Activated naive CD4-positive, alpha-beta T cell treated with anti-CD3 and anti-CD28 coated beads, Interleukin-2, amount 10 ng/mL, durations not matched to agents 7 days and 5 days (primary cell): ENCODE results near the gene NEO1.
"Not testable (repeated sequence)": the region's sequence is repeated elsewhere in the genome, so short reads cannot be mapped to it uniquely, and the experiment has no call there.

Source experiments
- CTCF ChIA-PET: fragments of 350-600 bp; sonication (Branson Sonifier 250); formaldehyde crosslinking; loops from one replicate; lab custom pipeline; 2021; ENCODE audit warnings: antibody characterized with exemption; lab: Charles Lee
- DNase-seq: peaks from one replicate; pipeline ENCODE4 v3.0.0-alpha.2; 2020
- H3K27ac Mint-ChIP-seq: one replicate; pipeline ENCODE4 v1.8.0; 2021; ENCODE audit warnings: mild to moderate bottlenecking, moderate library complexity, mixed read lengths
- H3K27me3 Mint-ChIP-seq: one replicate; pipeline ENCODE4 v1.8.0; 2021; ENCODE audit warnings: mild to moderate bottlenecking, mixed read lengths
- H3K36me3 Mint-ChIP-seq: one replicate; pipeline ENCODE4 v1.8.0; 2021; ENCODE audit warnings: mixed read lengths
- H3K4me1 Mint-ChIP-seq: one replicate; pipeline ENCODE4 v1.8.0; 2021; ENCODE audit warnings: mixed read lengths
- H3K4me3 Mint-ChIP-seq: one replicate; pipeline ENCODE4 v1.8.0; 2021; ENCODE audit warnings: mild to moderate bottlenecking, moderate library complexity, mixed read lengths
- H3K9me3 Mint-ChIP-seq: one replicate; pipeline ENCODE4 v1.8.0; 2021; ENCODE audit warnings: mixed read lengths

The NEO1 gene

GRCh38 chr15:73196113-73196512 lies 143.8 kb downstream of the NEO1 start:
- no peaks in the 10 kb centered on the region for H3K9me3 Mint-ChIP-seq
- CTCF ChIA-PET = no interaction called here
- peaks cover 4% of the 10 kb centered on the region for H3K4me1 Mint-ChIP-seq
- H3K36me3 Mint-ChIP-seq = no peaks in the 10 kb centered on the region
- H3K27me3 Mint-ChIP-seq = peaks cover 3% of the 10 kb centered on the region
- no peak for DNase-seq
- no peak overlapping the region for H3K27ac Mint-ChIP-seq
- no peak overlapping the region for H3K4me3 Mint-ChIP-seq

DNA sequence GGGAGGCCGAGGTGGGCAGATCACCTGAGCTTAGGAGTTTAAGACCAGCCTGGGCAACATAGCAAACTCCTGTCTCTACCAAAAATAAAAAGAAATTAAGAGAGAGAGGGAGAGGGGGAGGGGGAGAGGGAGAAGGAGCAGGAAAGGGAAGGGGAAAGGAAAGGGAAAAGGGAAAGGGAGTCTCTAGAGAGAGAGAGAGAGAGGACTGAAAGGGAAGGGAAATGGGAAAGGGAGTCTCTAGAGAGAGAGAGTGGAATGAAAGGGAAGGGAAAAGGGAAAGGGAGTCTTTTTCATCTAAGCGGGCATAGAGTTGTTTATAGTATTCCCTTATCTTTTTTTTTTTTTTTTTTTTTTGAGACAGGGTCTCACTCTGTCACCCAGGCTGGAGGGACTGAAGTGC lies 148.1 kb downstream of the NEO1 start:
- Mint-ChIP-seq H3K9me3 (no peaks in the 10 kb centered on the region), H3K36me3 (no peaks in the 10 kb centered on the region), H3K4me3 (no peak overlapping the region), H3K4me1 (peaks cover 4% of the 10 kb centered on the region), H3K27me3 (peaks cover 3% of the 10 kb centered on the region), H3K27ac (no peak overlapping the region)
- DNase-seq = no peak
- CTCF ChIA-PET = no interaction called here

GRCh38 chr15:73210630-73211029 lies 158.4 kb downstream of the NEO1 start:
- DNase-seq = no peak
- H3K36me3 Mint-ChIP-seq = no peaks in the 10 kb centered on the region
- no peak overlapping the region for H3K4me3 Mint-ChIP-seq
- no peaks in the 10 kb centered on the region for H3K9me3 Mint-ChIP-seq
- CTCF ChIA-PET = no interaction called here
- H3K27ac Mint-ChIP-seq = no peak overlapping the region
- peaks cover 4% of the 10 kb centered on the region for H3K27me3 Mint-ChIP-seq
- no peaks in the 10 kb centered on the region for H3K4me1 Mint-ChIP-seq

DNA sequence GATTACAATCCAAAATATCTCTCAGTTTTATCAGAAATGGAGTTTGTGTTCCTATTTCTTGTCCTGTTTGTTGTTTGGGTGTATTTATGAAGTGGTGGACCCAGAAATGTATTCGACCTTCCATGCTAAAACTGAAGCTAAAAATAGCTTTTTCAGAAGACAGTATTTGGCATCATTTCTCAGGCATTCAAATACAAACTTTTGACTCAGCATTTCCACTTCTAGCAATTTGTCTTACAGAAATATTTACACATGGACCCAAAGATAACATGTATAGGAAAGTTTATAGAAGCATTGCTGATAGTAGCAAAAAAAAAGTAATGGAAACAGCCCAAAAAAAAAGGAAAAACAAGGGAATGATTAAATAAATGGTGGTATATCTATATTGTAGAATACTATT lies 160.2 kb downstream of the NEO1 start:
- DNase-seq = no peak

GRCh38 chr15:73221450-73221849 lies 169.2 kb downstream of the NEO1 start:
- H3K4me1 Mint-ChIP-seq, DNase-seq, H3K4me3 Mint-ChIP-seq, H3K27ac Mint-ChIP-seq, H3K9me3 Mint-ChIP-seq, CTCF ChIA-PET, H3K36me3 Mint-ChIP-seq, H3K27me3 Mint-ChIP-seq: not testable (repeated sequence)

More for the DNA sequence above, 160.2 kb downstream of the NEO1 start:
- Mint-ChIP-seq H3K9me3 (peaks cover 1% of the 10 kb centered on the region), H3K4me3 (no peak overlapping the region), H3K4me1 (no peaks in the 10 kb centered on the region), H3K27ac (no peak overlapping the region), H3K36me3 (no peaks in the 10 kb centered on the region), H3K27me3 (peaks cover 4% of the 10 kb centered on the region)
- CTCF ChIA-PET = no interaction called here

DNA sequence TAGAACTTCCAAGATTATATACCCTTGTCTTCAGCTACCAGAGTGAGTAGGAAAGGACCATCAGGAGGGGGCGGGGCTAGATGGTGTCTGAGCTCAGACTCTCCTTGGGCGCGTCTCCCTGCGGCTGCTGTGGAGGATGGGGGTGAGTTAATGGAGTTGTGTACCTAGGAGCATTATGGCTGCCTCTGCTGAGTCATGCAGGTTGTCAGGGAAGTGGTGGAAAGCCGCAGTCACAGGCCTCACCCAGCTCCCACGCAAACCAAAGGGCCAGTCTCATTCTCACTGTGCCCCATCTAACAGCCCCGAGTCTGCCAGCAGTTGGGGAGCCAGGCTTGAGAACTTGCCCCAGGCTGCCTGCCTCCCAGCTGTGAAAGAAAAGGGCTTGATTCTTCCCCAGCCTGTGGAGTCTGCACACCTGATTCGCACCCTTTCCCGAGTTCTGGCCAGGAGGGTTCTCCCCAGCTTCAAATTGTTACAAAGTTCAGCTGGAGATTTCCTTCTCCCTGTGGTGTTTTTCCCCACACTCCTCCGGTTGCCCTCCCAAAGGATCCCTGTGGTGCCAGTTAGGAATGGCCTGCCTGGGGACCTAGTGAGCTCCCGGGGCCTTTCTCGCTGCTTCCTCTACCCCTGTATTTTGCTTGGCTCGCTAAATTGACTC lies 173.2 kb downstream of the NEO1 start:
- no peak for DNase-seq
- no peak overlapping the region for H3K4me3 Mint-ChIP-seq
- CTCF ChIA-PET = interaction anchor here (1.1 to 2.9 kb wide), 2 partner anchors 16 to 41 kb away, joined by 5 to 9 read pairs; no protein-coding TSS in a partner anchor
- H3K36me3 Mint-ChIP-seq = no peaks in the 10 kb centered on the region
- H3K27ac Mint-ChIP-seq = no peak overlapping the region
- peaks cover 7% of the 10 kb centered on the region for H3K27me3 Mint-ChIP-seq
- no peaks in the 10 kb centered on the region for H3K9me3 Mint-ChIP-seq
- no peaks in the 10 kb centered on the region for H3K4me1 Mint-ChIP-seq

GRCh38 chr15:73226093-73226814 lies 174.0 kb downstream of the NEO1 start:
- CTCF ChIA-PET = interaction anchor here (1.1 to 2.9 kb wide), 2 partner anchors 15 to 40 kb away, joined by 5 to 9 read pairs; no protein-coding TSS in a partner anchor
- no peaks in the 10 kb centered on the region for H3K36me3 Mint-ChIP-seq
- peaks cover 4% of the 10 kb centered on the region for H3K27me3 Mint-ChIP-seq
- no peaks in the 10 kb centered on the region for H3K4me1 Mint-ChIP-seq
- H3K27ac Mint-ChIP-seq = no peak overlapping the region
- no peaks in the 10 kb centered on the region for H3K9me3 Mint-ChIP-seq
- no peak for DNase-seq
- no peak overlapping the region for H3K4me3 Mint-ChIP-seq

- H3K9me3 Mint-ChIP-seq = no peaks in the 10 kb centered on the region
- DNase-seq = no peak
- no peaks in the 10 kb centered on the region for H3K4me1 Mint-ChIP-seq
- no peak overlapping the region for H3K27ac Mint-ChIP-seq
- CTCF ChIA-PET = interaction anchor here (0.7 to 2.9 kb wide), 2 partner anchors 14 to 127 kb away, joined by 4 to 9 read pairs; no protein-coding TSS in a partner anchor
- no peaks in the 10 kb centered on the region for H3K36me3 Mint-ChIP-seq
- H3K4me3 Mint-ChIP-seq = no peak overlapping the region
- H3K27me3 Mint-ChIP-seq = peaks cover 7% of the 10 kb centered on the region
Measured at GRCh38 chr15:73227433-73228056, 175.3 kb downstream of the NEO1 start.

DNA sequence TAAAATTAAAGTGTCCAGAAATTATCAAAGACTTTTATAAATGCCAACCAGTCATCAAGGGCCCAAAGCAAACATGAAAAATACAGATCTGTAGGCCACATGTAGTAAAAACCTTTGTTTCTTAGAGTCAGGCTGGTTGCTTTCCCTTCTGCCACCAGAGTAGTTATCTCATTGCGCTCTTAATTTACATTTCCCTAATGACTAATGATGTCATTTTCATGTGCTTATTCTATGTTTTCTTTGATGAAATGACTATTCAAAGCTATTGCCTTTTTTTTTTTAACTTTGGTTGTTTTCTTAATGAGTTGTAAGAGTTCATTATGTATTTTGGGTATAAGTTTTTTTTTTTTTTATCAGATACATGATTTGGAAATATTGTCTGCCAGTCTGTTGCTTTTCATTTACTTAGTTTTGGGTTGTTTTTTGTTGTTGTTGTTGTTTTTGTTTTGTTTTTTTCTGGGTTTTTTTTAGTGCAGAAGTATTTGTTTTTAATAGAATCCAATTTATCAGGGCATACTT lies 175.9 kb downstream of the NEO1 start:
- CTCF ChIA-PET = interaction anchor here (0.7 kb wide), 1 partner anchor 126 kb away, joined by 4 read pairs; no protein-coding TSS in a partner anchor
- Mint-ChIP-seq H3K4me1 (no peaks in the 10 kb centered on the region), H3K27ac (no peak overlapping the region), H3K27me3 (peaks cover 9% of the 10 kb centered on the region), H3K36me3 (no peaks in the 10 kb centered on the region), H3K9me3 (no peaks in the 10 kb centered on the region), H3K4me3 (no peak overlapping the region)
- DNase-seq = no peak

DNA sequence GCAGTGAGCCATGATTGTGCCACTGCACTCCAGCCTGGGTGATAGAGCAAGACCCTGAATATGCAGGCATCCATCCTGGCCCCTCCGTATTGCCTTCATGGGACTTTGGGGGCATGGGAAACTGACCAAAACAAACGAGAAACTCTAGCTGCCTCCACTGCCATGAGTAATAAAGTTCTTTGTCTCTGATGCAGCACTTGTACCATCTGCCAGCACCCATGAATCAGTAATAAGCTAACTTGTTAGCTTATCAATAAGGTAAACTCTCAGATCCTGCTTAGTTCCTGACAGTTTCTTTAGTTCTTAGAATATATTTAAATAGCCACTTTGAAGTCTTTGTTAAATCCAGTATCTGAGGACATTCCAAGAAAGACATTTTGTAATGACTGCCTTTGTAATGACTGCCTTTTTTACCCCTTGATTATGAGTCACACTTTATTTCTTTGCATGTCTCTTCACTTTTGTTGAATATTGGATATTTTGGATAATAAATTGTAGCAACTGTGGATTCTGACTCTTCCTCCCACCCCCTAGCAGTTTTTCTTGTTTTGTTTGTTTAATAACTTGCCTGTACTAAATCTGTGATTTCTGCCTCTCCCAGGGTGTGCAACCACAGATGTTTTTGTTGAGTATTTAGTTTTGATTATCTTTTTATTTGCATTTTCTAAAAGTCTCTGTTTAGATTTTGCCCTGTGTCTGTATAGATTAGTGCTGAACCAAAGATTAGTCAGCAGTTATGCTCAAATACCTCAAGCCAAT lies 179.6 kb downstream of the NEO1 start:
- no peaks in the 10 kb centered on the region for H3K4me1 Mint-ChIP-seq
- CTCF ChIA-PET = interaction anchor here (1.2 to 2.9 kb wide), 2 partner anchors 9 to 34 kb away, joined by 3 to 11 read pairs; no protein-coding TSS in a partner anchor

GRCh38 chr15:73232776-73233175 lies 180.5 kb downstream of the NEO1 start:
- CTCF ChIA-PET = interaction anchor here (1.2 to 2.9 kb wide), 3 partner anchors 8 to 33 kb away, joined by 3 to 11 read pairs (median 5); no protein-coding TSS in a partner anchor
- Mint-ChIP-seq H3K36me3 (no peaks in the 10 kb centered on the region), H3K4me1 (no peaks in the 10 kb centered on the region), H3K27me3 (peaks cover 9% of the 10 kb centered on the region), H3K4me3 (no peak overlapping the region), H3K27ac (no peak overlapping the region), H3K9me3 (no peaks in the 10 kb centered on the region)
- no peak for DNase-seq

More for the DNA sequence above, 179.6 kb downstream of the NEO1 start:
- no peak overlapping the region for H3K27ac Mint-ChIP-seq
- H3K27me3 Mint-ChIP-seq = peaks cover 9% of the 10 kb centered on the region
- no peaks in the 10 kb centered on the region for H3K9me3 Mint-ChIP-seq
- DNase-seq = no peak
- no peaks in the 10 kb centered on the region for H3K36me3 Mint-ChIP-seq
- no peak overlapping the region for H3K4me3 Mint-ChIP-seq

DNA sequence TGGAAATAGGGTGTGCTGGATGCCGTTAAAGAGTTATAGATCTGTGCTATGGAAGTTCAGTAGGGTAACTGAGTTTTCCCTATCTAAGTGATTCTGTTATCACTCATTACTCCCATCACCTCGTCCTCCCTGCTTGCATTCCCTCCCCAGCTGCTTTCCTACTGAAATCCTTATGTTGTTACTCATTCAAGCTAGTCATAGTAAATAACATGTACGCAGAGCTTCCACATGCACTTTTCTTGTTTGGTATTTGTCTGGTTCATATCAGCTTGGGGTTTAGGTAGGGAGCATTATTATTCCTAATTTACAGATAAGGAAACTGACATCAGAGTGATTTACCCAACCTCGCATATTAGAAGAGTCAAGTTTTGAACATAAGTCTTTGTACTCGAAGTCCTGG lies 181.4 kb downstream of the NEO1 start:
- DNase-seq = no peak
- H3K4me3 Mint-ChIP-seq = no peak overlapping the region
- no peaks in the 10 kb centered on the region for H3K4me1 Mint-ChIP-seq
- CTCF ChIA-PET = interaction anchor here (1.4 kb wide), 1 partner anchor 33 kb away, joined by 5 read pairs; no protein-coding TSS in a partner anchor
- no peaks in the 10 kb centered on the region for H3K36me3 Mint-ChIP-seq
- no peak overlapping the region for H3K27ac Mint-ChIP-seq
- no peaks in the 10 kb centered on the region for H3K9me3 Mint-ChIP-seq
- peaks cover 9% of the 10 kb centered on the region for H3K27me3 Mint-ChIP-seq

DNA sequence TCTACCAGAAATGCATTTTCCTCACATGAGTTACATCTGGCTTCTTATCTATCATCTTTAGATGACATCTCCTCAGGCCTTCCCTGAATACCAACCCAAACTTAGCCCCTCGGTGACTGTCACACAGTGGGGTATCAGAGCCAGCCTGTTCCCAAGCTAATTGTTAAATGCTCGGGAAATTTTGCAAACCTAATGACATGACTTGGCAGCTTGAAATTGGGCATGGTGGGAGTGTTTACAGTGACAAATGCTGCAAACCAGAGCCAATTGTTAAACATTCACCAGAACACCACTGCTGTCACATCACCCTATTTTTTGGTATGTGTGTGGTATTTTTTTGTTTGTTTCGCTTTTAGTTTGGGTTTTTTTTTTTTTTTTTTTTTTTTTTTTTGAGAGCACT lies 185.6 kb downstream of the NEO1 start:
- H3K4me1 Mint-ChIP-seq = no peaks in the 10 kb centered on the region
- CTCF ChIA-PET = interaction anchor here (0.6 to 1.9 kb wide), 4 partner anchors 28 to 467 kb away, joined by 3 to 8 read pairs (median 6); no protein-coding TSS in a partner anchor
- no peaks in the 10 kb centered on the region for H3K36me3 Mint-ChIP-seq
- no peak overlapping the region for H3K27ac Mint-ChIP-seq
- H3K9me3 Mint-ChIP-seq = no peaks in the 10 kb centered on the region
- no peaks in the 10 kb centered on the region for H3K27me3 Mint-ChIP-seq
- no peak overlapping the region for H3K4me3 Mint-ChIP-seq
- DNase-seq = no peak
